Skin epidermis (tissue), 12 donors: ENCODE data around the gene ADAP1.

Experiments used
- H3K27ac ChIP-seq, 21 experiments: fragments of 200-600 bp; sonication (generic) in 11 of 21; one replicate each; pipeline ENCODE4 v1.5.0; 2020; ENCODE audit warnings: mild to moderate bottlenecking in 3 of 21, inconsistent platforms in 2 of 21, moderate library complexity in 2 of 21
- H3K4me3 ChIP-seq, 7 experiments: fragments of 200-600 bp; sonication (generic) in 2 of 7; one replicate each; pipeline ENCODE4 v1.5.0; 2020; ENCODE audit warnings: inconsistent platforms in 2 of 7, mild to moderate bottlenecking in 2 of 7, moderate library complexity in 1 of 7

Gene ADAP1

DNA sequence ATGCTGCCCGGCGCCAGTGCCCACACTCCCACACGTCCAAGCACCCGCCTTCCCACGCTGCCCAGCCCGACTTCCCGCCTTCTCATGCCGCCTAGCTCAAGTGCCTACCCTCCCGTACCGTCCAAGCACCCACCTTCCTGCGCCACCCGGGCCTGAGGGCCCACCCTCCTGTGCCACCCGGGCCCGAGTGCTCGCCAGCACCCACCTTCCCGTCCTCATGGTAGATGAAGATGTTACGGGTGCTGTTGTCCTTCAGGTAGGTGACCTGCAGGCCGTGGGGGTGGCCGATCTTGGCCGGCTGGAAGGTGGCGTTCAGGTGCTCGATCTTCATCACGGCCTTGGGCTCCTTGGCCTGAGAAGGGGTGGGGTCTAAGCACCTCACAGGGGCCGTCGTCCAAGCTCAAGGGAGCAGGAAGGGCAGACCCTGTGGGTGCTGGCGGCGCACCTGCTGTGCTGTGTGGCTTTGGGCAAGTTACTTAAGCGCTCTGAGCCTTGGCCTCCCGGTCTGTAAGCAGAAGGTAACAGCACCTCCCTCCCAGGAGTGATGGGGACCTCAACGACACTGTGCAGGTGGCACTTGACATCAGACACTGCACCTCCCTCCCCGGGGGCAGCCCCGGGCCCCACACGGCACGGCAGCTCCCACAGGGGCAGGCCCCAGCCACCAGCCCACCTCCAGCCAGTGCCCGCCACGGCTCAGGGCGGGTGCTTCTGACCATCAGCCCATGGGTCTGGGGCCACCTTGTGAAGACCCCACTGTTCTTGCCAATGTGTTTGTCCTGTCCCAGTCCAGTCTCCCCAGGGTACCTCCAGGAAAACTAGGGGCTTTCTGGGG lies 50.3 kb downstream of the ADAP1 start:
- no peak overlapping the region for H3K4me3 ChIP-seq
- H3K27ac ChIP-seq = peak overlapping the region in 2 of 21 experiments; percentile 10 to 36

DNA sequence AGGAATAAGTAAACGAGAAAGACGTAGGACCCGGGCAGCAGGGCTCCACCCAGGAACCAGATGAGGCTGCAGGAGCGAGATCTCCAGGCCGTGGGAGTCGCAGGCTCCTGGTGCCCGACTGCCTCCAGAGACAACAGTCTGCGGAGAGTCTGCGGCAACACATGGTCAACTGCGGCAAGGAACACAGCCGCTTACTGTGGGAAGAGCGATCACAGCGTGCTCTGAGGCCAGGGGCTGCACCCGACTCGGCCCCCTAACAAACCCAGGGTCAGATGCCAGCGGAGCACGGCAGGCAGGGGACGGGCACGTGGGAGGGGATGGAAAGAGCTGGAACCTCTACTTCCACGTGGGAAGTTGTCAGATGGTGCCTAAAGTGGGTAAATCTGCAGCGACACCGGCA lies 51.5 kb downstream of the ADAP1 start:
- H3K27ac ChIP-seq = no peak overlapping the region
- H3K4me3 ChIP-seq = no peak overlapping the region

- no peak overlapping the region for H3K27ac ChIP-seq
- H3K4me3 ChIP-seq = no peak overlapping the region
These were observed 52.9 kb downstream of the ADAP1 start for GRCh38 chr7:901388-902154.

DNA sequence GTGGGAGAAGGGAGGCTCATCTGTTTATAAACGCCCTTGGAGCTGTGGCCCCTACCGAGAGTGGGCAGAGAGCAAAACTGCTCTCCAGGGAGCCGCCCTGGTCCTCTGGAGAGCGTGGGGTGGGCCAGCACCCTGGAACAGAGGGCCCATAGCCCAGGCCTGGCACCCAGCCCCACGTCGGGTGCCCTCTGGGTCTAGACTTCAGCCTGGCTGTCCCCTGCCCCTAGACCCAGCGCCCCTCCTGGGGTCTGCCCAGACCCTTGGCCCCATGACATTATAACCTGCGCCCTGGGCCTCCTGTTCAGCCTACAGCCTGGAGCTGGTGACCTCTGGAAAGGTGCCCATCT lies 53.5 kb downstream of the ADAP1 start:
- no peak overlapping the region for H3K4me3 ChIP-seq
- no peak overlapping the region for H3K27ac ChIP-seq

DNA sequence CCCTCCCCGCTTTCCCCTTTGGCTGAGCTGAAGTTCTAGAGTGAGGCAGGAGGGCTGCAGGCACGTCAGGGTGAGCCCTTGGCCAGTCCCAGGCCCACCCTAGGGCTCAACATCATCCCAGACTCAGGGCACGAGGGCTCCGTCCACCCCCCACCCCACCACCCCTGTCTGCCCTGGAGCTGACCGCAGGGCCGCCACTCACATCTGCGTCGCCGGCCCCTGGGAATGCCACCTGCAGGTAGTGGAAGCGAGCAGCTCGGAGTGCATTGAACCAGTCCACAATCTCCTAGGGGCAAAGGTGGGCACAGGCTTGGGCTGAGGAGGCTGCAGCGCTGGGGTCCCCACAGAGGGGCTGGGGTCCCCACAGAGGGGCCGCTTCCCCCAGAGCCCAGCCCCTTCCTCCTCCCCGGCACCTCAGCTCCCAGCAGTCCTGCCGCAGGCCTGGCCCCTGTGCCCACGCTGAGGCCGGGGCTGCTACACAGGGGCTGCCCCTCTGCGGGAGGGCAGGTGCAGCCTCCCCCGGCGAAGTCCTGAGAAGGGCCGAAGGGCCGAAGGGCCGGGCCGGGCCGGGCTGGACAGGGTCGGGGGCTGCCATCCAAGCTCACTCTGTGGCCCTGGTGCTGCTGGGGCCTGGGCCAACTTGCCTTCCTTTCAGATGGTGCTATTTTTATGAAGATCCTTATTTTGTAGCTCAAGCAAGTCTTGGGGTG lies 54.0 kb downstream of the ADAP1 start:
- Histone ChIP-seq H3K27ac (no peak overlapping the region), H3K4me3 (no peak overlapping the region)

GRCh38 chr7:899806-900205 lies 54.7 kb downstream of the ADAP1 start:
- no peak overlapping the region for H3K27ac ChIP-seq
- H3K4me3 ChIP-seq = no peak overlapping the region

GRCh38 chr7:898855-899681 lies 55.4 kb downstream of the ADAP1 start:
- Histone ChIP-seq H3K27ac (no peak overlapping the region), H3K4me3 (no peak overlapping the region)

- H3K27ac ChIP-seq = no peak overlapping the region
- no peak overlapping the region for H3K4me3 ChIP-seq
These were observed 56.0 kb downstream of the ADAP1 start for GRCh38 chr7:898460-898854.

DNA sequence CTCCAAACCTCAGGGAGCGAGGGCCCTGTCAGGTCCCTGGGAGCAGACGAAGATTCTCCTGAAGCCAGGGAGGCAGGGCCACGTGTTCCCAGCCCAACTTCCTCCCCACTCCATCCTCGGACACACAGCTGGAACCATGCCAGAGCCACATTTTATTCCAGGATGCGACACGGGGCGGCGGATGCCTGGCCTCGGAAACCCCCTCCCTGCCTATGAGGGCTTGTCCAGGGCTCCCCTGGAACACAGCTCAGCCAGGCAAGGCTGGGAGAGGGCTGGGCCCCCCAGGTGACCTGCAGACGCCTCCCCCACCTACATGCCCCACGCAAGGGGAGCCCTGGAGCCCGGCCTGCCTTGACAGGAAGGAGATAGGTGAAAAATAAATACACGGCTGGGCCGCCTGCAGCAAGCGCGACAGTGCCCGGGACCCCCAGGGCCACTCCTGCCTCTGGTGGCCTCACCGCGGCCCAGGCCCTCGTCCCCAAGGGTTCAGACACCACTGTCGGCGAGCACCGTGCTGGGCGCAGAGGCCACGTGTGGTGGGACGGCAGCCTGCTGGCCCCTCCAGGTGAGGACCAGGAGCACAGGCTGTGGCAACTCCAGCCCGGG lies 56.6 kb downstream of the ADAP1 start:
- Histone ChIP-seq H3K4me3 (no peak overlapping the region), H3K27ac (peak overlapping the region in 1 of 21 experiments; percentile 5)

- H3K27ac ChIP-seq = no peak overlapping the region
- H3K4me3 ChIP-seq = no peak overlapping the region
These were observed 57.4 kb downstream of the ADAP1 start for GRCh38 chr7:897086-897485.

GRCh38 chr7:896346-897075 lies 58.0 kb downstream of the ADAP1 start:
- no peak overlapping the region for H3K4me3 ChIP-seq
- H3K27ac ChIP-seq = no peak overlapping the region

- Histone ChIP-seq H3K4me3 (no peak overlapping the region), H3K27ac (no peak overlapping the region)
These were observed 58.9 kb downstream of the ADAP1 start for GRCh38 chr7:895451-896052.

DNA sequence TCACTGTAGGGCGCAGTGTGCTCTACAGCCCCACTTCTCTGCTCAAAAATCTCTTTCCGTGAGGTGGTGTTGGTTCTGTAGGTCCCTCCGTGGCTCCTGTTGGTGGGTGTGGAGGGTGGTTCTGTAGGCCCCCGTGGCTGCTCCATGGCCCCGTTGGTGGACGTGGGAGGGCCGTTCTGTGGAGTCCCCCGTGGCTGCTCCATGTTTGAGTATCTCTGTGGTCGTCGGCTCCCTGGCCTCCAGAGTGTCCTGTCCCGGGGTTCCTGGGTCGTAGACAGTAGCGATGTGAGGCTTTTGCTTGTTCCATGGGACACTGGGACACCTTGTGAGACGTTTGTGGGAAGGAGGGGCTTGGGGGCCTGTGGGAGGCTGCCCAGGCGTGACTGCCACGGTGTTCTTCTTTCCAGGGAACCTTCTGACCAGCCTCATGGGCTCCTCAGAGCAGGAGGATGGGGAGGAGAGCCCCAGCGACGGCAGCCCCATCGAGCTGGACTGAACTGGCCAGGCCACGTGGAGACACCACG lies 59.5 kb downstream of the ADAP1 start:
- Histone ChIP-seq H3K4me3 (no peak overlapping the region), H3K27ac (no peak overlapping the region)

GRCh38 chr7:894164-894867 lies 60.2 kb downstream of the ADAP1 start:
- no peak overlapping the region for H3K27ac ChIP-seq
- no peak overlapping the region for H3K4me3 ChIP-seq

GRCh38 chr7:893686-894085 lies 60.8 kb downstream of the ADAP1 start:
- H3K4me3 ChIP-seq = no peak overlapping the region
- no peak overlapping the region for H3K27ac ChIP-seq

GRCh38 chr7:892648-893593 lies 61.6 kb downstream of the ADAP1 start:
- H3K4me3 ChIP-seq = no peak overlapping the region
- H3K27ac ChIP-seq = no peak overlapping the region
